Left lung (tissue), 10 donors: Measurements from ENCODE around the gene MAMLD1. TPM values are rescaled to one million over a fixed set of nuclear protein-coding genes. Genes with fewer than 3 reads are reported as not detected.

Source experiments
- ATAC-seq: fragments of 200-7000 bp; cut with Tn5 transposase; one replicate; pipeline ENCODE4 v1.9.1; 2020; ENCODE audit warnings: moderate library complexity
- DNase-seq, 4 donors: peaks; one replicate each; pipeline ENCODE4 v3.0.0-alpha.2; 2013 to 2020
- H3K27ac ChIP-seq, 2 donors: fragments of 200-600 bp; sonication (generic) in 1 of 2; one replicate each; pipeline versions ENCODE4 v1.5.0 to v1.8.0; 2020 to 2021
- H3K27me3 ChIP-seq, 2 donors: fragments of 200-600 bp; sonication (generic) in 1 of 2; one replicate each; pipeline versions ENCODE4 v1.5.0 to v1.8.0; 2020 to 2021
- H3K36me3 ChIP-seq, 2 donors: fragments of 200-600 bp; sonication (generic) in 1 of 2; one replicate each; pipeline versions ENCODE4 v1.5.0 to v1.8.0; 2020 to 2021
- H3K4me1 ChIP-seq, 2 donors: fragments of 200-600 bp; one replicate each; pipeline ENCODE4 v1.8.0; 2021
- H3K4me3 ChIP-seq, 2 donors: fragments of 200-600 bp; sonication (generic) in 1 of 2; one replicate each; pipeline versions ENCODE4 v1.5.0 to v1.8.0; 2020 to 2021; ENCODE audit warnings: mild to moderate bottlenecking in 1 of 2
- H3K9me3 ChIP-seq, 2 donors: fragments of 200-600 bp; sonication (generic) in 1 of 2; one replicate each; pipeline versions ENCODE4 v1.5.0 to v1.8.0; 2020 to 2021
- intact Hi-C, 2 donors: fragments of 100-400 bp; cut with DNase I; formaldehyde crosslinking; loops; one replicate each; pipeline versions ENCODE4 v1.11.2 to v1.14.2; 2022
- polyA plus RNA-seq, 6 donors: library from polyadenylated mRNA; unstranded; fragments of 120-200 nt; gene quantifications; one replicate each; pipeline ENCODE4 v1.2.1, GENCODE V29; 2013; ENCODE audit not compliant: insufficient read length in 6 of 6
- total RNA-seq, 2 donors: library from RNA; stranded (reverse); fragmentation: NEBNext Ultra II Directional; extraction: Animal tissue kit (Norgen Biotek cat#: 25700); gene quantifications; one replicate each; pipeline ENCODE4 v1.2.1, GENCODE V29; 2021
- TF ChIP-seq, protein P1 (sequence below), 2 donors: fragments of 200-600 bp; sonication (generic) in 1 of 2; IDR thresholded peaks; one replicate each; pipeline versions ENCODE4 v1.5.0 to v1.8.0; 2021; ENCODE audit warnings: antibody characterized with exemption in 2 of 2
- donor health status: DM: no; HTN: yes; CAD: no.
- donor health status: DM: no; HTN: no; CAD: no.

The MAMLD1 gene
- total and polyA plus RNA-seq, 8 donors, result 3.6 to 18.4 (median 14.6) TPM

DNA sequence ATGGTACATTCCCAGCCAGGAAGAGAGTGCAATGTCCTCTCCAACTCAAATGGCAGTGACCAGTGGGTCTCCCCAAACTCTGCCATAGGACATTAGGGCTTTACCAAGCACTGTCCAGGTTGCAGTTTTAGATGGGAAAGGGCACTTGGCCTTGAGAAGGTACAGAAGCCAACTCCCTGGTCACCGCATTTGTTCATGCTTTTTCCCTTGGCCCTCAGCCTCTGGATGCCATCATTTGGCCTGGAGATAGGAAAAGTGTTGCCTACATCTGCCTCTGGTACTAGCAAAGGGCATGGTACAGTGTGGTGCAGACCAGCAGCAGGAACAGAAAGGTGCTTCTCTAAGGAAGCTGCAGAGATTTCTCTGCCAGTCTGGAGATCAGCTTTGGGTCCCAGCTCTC, 93.8 kb downstream of the MAMLD1 start:
- DNase-seq, result no peak
- Histone ChIP-seq H3K9me3 (no peaks in the 10 kb centered on the region), H3K4me1 (no peaks in the 10 kb centered on the region), H3K36me3 (no peaks in the 10 kb centered on the region), H3K27me3 (no peaks in the 10 kb centered on the region), H3K27ac (no peak overlapping the region), H3K4me3 (no peak overlapping the region)
- TF ChIP-seq, protein P1, sequence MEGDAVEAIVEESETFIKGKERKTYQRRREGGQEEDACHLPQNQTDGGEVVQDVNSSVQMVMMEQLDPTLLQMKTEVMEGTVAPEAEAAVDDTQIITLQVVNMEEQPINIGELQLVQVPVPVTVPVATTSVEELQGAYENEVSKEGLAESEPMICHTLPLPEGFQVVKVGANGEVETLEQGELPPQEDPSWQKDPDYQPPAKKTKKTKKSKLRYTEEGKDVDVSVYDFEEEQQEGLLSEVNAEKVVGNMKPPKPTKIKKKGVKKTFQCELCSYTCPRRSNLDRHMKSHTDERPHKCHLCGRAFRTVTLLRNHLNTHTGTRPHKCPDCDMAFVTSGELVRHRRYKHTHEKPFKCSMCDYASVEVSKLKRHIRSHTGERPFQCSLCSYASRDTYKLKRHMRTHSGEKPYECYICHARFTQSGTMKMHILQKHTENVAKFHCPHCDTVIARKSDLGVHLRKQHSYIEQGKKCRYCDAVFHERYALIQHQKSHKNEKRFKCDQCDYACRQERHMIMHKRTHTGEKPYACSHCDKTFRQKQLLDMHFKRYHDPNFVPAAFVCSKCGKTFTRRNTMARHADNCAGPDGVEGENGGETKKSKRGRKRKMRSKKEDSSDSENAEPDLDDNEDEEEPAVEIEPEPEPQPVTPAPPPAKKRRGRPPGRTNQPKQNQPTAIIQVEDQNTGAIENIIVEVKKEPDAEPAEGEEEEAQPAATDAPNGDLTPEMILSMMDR (IDR thresholded peaks at IDR 0.05), result no peak
- no peak for ATAC-seq
- intact Hi-C loops, result no loop called here

DNA sequence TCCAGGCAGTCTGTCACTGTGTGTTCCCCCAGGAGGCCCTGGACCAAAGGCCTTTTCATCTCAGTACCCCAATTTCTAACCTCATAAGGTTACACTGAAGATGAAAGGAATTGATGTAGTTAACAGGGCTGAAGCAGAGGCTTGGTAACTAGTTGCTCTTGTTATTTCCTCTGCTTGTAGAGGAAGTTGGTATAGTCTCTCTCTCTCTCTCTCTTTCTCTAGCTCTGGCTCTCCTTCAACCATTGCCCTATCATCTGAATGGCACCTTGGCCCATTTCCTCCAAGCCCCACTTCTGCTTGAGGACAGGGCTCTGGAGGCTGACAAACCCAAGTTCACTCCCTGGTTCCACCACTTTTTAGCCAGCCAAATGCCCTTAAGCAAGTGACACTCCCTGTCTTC, 96.1 kb downstream of the MAMLD1 start:
- Histone ChIP-seq H3K27ac (no peak overlapping the region), H3K36me3 (no peaks in the 10 kb centered on the region), H3K27me3 (no peaks in the 10 kb centered on the region), H3K4me3 (no peak overlapping the region), H3K4me1 (no peaks in the 10 kb centered on the region), H3K9me3 (no peaks in the 10 kb centered on the region)
- no peak for ATAC-seq
- no peak for DNase-seq
- TF ChIP-seq, protein P1 (IDR thresholded peaks at IDR 0.05), result no peak
- intact Hi-C loops, result no loop called here

DNA sequence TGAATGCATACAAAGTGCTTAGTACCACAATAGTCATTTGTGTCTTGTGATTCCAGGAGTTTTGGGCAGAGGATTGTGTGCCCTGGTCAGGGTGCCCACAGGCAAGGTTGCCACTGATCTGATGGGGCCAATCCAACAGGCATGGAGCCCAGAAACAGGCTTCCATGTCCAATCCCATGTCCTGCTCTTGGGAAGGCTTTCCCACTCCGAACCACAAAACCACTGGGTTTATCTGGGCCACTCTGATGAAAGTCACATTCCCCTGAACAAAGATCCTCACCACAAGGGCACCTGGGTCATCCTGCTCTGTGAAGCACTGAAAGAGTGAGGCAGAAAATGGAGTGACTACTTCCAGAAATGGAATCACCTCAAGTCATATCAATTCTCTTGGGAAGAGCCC, 96.9 kb downstream of the MAMLD1 start:
- DNase-seq, result no peak

DNA sequence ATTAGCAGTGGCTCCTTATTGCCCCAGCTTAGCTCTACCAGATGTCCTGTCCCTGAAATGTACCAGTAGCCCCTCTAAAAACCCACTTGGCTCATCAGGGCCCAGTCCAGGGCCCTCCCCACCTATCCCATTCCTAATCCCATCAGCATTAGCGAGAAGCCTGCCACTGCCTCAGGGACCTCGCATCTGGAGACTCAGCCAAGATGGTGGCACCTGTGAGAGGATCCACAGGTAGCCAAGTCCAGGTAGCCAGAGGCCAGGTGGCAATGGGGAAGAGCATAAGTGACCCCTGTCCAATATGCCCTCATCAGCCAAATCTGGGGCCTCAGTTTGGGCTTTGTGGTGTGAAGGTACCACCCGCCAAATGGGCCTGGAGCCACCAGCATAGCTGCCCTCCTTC, 97.7 kb downstream of the MAMLD1 start:
- H3K27ac ChIP-seq, result no peak overlapping the region
- no peaks in the 10 kb centered on the region for H3K9me3 ChIP-seq
- TF ChIP-seq, protein P1 (IDR thresholded peaks at IDR 0.05), result no peak
- intact Hi-C loops, result no loop called here
- no peak for DNase-seq
- H3K4me3 ChIP-seq, result no peak overlapping the region
- no peak for ATAC-seq
- H3K36me3 ChIP-seq, result no peaks in the 10 kb centered on the region
- H3K4me1 ChIP-seq, result no peaks in the 10 kb centered on the region
- H3K27me3 ChIP-seq, result no peaks in the 10 kb centered on the region

More for the DNA sequence above, 96.9 kb downstream of the MAMLD1 start:
- H3K4me1 ChIP-seq, result no peaks in the 10 kb centered on the region
- no peaks in the 10 kb centered on the region for H3K27me3 ChIP-seq
- ATAC-seq, result no peak
- no peak overlapping the region for H3K27ac ChIP-seq
- intact Hi-C loops, result no loop called here
- H3K36me3 ChIP-seq, result no peaks in the 10 kb centered on the region
- no peaks in the 10 kb centered on the region for H3K9me3 ChIP-seq
- TF ChIP-seq, protein P1 (IDR thresholded peaks at IDR 0.05), result no peak
- no peak overlapping the region for H3K4me3 ChIP-seq

DNA sequence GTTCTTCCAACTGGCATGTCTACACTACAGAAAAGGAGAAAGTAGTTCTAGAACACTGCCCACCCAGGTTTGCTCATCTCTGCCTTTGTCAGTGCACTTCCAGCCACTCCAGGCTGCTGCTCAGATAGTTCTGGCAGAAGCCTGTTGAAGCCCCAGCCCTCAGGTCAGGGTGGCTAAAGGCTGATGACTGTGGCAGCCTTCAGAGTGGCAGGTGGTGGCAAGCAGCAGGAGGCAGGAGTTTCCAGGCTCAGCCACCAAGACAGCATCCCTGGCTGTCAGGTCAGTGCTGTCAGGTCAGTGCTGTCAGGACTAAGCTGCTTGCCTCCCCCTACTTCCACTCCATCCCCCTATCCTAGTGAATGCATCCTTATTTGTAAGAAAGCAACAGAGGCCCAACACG, 100.4 kb downstream of the MAMLD1 start:
- H3K4me1 ChIP-seq, result no peaks in the 10 kb centered on the region
- H3K4me3 ChIP-seq, result no peak overlapping the region
- TF ChIP-seq, protein P1 (IDR thresholded peaks at IDR 0.05), result no peak
- H3K36me3 ChIP-seq, result no peaks in the 10 kb centered on the region
- DNase-seq, result no peak
- intact Hi-C loops, result no loop called here
- no peaks in the 10 kb centered on the region for H3K9me3 ChIP-seq
- ATAC-seq, result no peak
- no peaks in the 10 kb centered on the region for H3K27me3 ChIP-seq
- no peak overlapping the region for H3K27ac ChIP-seq
